Lower leg skin (tissue), 4 donors: Measurements from ENCODE around the gene SPSB1. TPM values are rescaled to one million over a fixed set of nuclear protein-coding genes. Genes with fewer than 3 reads are reported as not detected.
A peak's percentile ranks its signal among the peaks of the same experiment; 100 is the strongest.

ENCODE experiments used
- DNase-seq, 2 donors: peaks; one replicate each; pipeline ENCODE4 v3.0.0-alpha.2; 2019; ENCODE audit warnings: low spot score in 2 of 2
- H3K4me3 ChIP-seq: fragments of 200-600 bp; sonication (generic); 2 replicates; pipeline ENCODE4 v1.5.1; 2017; ENCODE audit warnings: mild to moderate bottlenecking, low read depth; ENCODE audit not compliant: poor library complexity, severe bottlenecking
- POLR2A ChIP-seq, 2 donors: fragments of 450-650 bp; IDR thresholded peaks; one replicate each; pipeline ENCODE4 v1.6.1; 2016 to 2017; ENCODE audit warnings: antibody characterized with exemption in 2 of 2, mild to moderate bottlenecking in 1 of 2, moderate library complexity in 1 of 2
- WGBS, 2 donors: methylation state at CpG; one replicate each; pipeline ENCODE4 v1.1.5; 2018; 5-methylcytosine and 5-hydroxymethylcytosine counted together
- intact Hi-C: fragments of 100-400 bp; cut with DNase I; formaldehyde crosslinking; loops from one replicate; pipeline ENCODE4 v1.15.0; 2023; ENCODE audit warnings: low total_unique reads
- total RNA-seq, 4 donors: library from RNA; depleted of rRNA; stranded (reverse); fragments of >200 nt; gene quantifications; one replicate each; pipeline ENCODE4 v1.1.0, GENCODE V29; 2016
- TF ChIP-seq, protein P1 (sequence below), 3 donors: fragments of 450-650 bp; IDR thresholded peaks; one replicate each; pipeline ENCODE4 v1.5.1; 2016; ENCODE audit warnings: antibody characterized with exemption in 3 of 3, mild to moderate bottlenecking in 3 of 3, moderate library complexity in 2 of 3

The SPSB1 gene
- total RNA-seq, 4 donors from 2014 or later, result 25.3 to 75.5 (median 45.3) TPM

GRCh38 chr1:9281908-9282695 lies 10.6 kb upstream of the SPSB1 start:
- 31 to 52% methylated on average over 9 of the region's 12 CpGs for WGBS, 2 donors
- no peak for TF ChIP-seq POLR2A (IDR thresholded peaks at IDR 0.05)
- TF ChIP-seq, protein P1, sequence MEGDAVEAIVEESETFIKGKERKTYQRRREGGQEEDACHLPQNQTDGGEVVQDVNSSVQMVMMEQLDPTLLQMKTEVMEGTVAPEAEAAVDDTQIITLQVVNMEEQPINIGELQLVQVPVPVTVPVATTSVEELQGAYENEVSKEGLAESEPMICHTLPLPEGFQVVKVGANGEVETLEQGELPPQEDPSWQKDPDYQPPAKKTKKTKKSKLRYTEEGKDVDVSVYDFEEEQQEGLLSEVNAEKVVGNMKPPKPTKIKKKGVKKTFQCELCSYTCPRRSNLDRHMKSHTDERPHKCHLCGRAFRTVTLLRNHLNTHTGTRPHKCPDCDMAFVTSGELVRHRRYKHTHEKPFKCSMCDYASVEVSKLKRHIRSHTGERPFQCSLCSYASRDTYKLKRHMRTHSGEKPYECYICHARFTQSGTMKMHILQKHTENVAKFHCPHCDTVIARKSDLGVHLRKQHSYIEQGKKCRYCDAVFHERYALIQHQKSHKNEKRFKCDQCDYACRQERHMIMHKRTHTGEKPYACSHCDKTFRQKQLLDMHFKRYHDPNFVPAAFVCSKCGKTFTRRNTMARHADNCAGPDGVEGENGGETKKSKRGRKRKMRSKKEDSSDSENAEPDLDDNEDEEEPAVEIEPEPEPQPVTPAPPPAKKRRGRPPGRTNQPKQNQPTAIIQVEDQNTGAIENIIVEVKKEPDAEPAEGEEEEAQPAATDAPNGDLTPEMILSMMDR (IDR thresholded peaks at IDR 0.05), result no peak
- no peak overlapping the region for H3K4me3 ChIP-seq
- intact Hi-C loops, result loop anchor here (10.0 kb wide), 2 partner anchors 173 to 303 kb away; partner anchors contain the start of gene TMEM201
- DNase-seq, result no peak

DNA sequence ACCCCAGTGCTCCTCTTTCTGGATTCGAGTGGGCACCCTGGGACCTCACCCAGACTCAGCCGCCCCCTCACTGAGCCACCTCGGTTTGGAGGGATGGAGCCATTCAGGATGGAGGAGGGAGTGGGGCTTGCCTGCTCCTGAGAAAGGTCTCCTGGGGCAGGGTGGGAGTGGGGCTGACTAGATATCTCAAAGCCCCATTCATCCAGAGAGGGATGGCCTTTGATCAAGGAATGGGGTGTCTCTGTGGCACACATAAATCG lies 10.1 kb upstream of the SPSB1 start:
- H3K4me3 ChIP-seq, result no peak overlapping the region
- DNase-seq, result no peak
- 60 to 61% methylated on average over 4 of the region's 4 CpGs for WGBS, 2 donors
- TF ChIP-seq POLR2A (IDR thresholded peaks at IDR 0.05), result no peak
- TF ChIP-seq, protein P1 (IDR thresholded peaks at IDR 0.05), result no peak
- intact Hi-C loops, result loop anchor here (10.0 kb wide), 2 partner anchors 172 to 302 kb away; partner anchors contain the start of gene TMEM201

DNA sequence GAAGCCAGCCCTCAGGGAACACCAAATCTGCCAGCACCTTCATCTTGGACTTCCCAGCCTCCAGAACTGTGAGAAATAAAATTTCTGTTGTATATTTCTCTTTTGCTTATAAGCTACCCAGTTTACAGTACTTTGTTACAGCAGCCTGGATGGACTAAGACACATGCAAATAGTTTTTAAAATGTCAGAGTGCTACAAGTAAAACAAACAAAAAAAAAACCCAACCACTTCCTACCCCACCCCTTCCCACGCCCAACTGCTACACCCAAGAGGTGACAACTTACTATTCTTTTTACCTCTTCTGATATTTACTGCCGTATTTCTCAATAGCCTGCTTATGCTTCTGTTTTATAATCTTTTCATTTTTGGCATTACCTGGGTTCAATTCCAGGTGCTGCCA lies 8.6 kb upstream of the SPSB1 start:
- WGBS, 2 donors, result 81 to 82% methylated on average over 2 of the region's 2 CpGs
- TF ChIP-seq, protein P1 (IDR thresholded peaks at IDR 0.05), result no peak
- TF ChIP-seq POLR2A (IDR thresholded peaks at IDR 0.05), result no peak
- intact Hi-C loops, result loop anchor here (10.0 kb wide), 2 partner anchors 171 to 301 kb away; partner anchors contain the start of gene TMEM201

GRCh38 chr1:9286556-9286955 lies 6.1 kb upstream of the SPSB1 start:
- DNase-seq, result no peak
- 82 to 86% methylated on average over 6 of the region's 6 CpGs for WGBS, 2 donors
- intact Hi-C loops, result loop anchor here (10.0 kb wide), 2 partner anchors 168 to 298 kb away; partner anchors contain the start of gene TMEM201
- TF ChIP-seq POLR2A (IDR thresholded peaks at IDR 0.05), result no peak
- TF ChIP-seq, protein P1 (IDR thresholded peaks at IDR 0.05), result no peak
- no peak overlapping the region for H3K4me3 ChIP-seq

More for the DNA sequence above, 8.6 kb upstream of the SPSB1 start:
- no peak for DNase-seq
- H3K4me3 ChIP-seq, result no peak overlapping the region

DNA sequence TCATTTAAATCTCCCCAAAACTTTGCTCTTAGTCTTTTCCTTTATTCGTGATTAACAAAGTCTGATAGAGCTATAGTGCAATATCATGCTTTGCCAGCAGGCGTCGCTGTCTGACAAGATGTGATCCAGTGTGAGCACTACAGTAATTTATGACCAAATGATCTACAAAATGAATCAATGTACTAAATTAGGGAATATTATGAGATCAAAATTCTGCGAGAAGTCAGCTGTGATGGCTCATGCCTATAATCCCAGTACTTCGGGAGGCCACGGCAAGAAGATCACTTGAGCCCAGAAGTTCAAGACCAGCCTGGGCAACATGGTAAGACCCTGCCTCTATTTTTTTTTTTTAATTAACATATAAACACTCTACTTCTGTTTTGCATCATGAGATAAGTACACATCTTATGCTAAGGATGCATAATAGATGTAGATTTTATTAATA lies 3.6 kb upstream of the SPSB1 start:
- WGBS, 2 donors, result 53 to 54% methylated on average over 6 of the region's 6 CpGs
- intact Hi-C loops, result loop anchor here (2.0 to 10.0 kb wide), 3 partner anchors 166 to 296 kb away; partner anchors contain the start of gene TMEM201
- DNase-seq, result peak; percentile 77 to 94

More for the DNA sequence above, 3.6 kb upstream of the SPSB1 start:
- TF ChIP-seq POLR2A (IDR thresholded peaks at IDR 0.05), result no peak
- TF ChIP-seq, protein P1 (IDR thresholded peaks at IDR 0.05), result peak in 2 of 3 donors; percentile 22 to 94
- no peak overlapping the region for H3K4me3 ChIP-seq
